MCF 10A (cell line): ENCODE data around the gene ISM1. TPM values are rescaled to one million over a fixed set of nuclear protein-coding genes. Genes with fewer than 3 reads are reported as not detected.

Experiments
- BruUV-seq: library from RNA; stranded (reverse); fragments of 400-500 nt; replicated peaks from 2 replicates; lab custom pipeline; 2021; lab: Mats Ljungman, UMichigan
- CTCF ChIA-PET: fragments of 300-600 bp; sonication (Branson Sonifier 250); formaldehyde crosslinking; extraction: SDS; loops from one replicate; lab custom pipeline; 2021; ENCODE audit warnings: antibody characterized with exemption, inconsistent platforms; lab: Yijun Ruan, JAX
- POLR2A ChIA-PET: fragments of 300-600, 350-650 bp; sonication (Branson Sonifier 250); formaldehyde crosslinking; extraction: SDS; loops from one replicate; lab custom pipeline; 2020; ENCODE audit warnings: antibody characterized with exemption, inconsistent platforms; lab: Yijun Ruan, JAX
- DNase-seq: peaks from one replicate; pipeline ENCODE4 v3.0.0-alpha.2; 2018; ENCODE audit not compliant: unreplicated experiment
- H3K27ac Mint-ChIP-seq: one replicate; pipeline ENCODE4 v1.8.0; 2022; ENCODE audit warnings: mild to moderate bottlenecking, low read depth, mixed read lengths; ENCODE audit not compliant: unreplicated experiment
- H3K27me3 Mint-ChIP-seq: one replicate; pipeline ENCODE4 v1.8.0; 2022; ENCODE audit warnings: mixed read lengths; ENCODE audit not compliant: insufficient read depth, unreplicated experiment
- H3K36me3 Mint-ChIP-seq: one replicate; pipeline ENCODE4 v1.8.0; 2022; ENCODE audit warnings: mild to moderate bottlenecking, moderate library complexity, mixed read lengths; ENCODE audit not compliant: insufficient read depth, unreplicated experiment
- H3K4me1 Mint-ChIP-seq: one replicate; pipeline ENCODE4 v1.8.0; 2022; ENCODE audit warnings: mixed read lengths; ENCODE audit not compliant: insufficient read depth, unreplicated experiment
- H3K4me3 Mint-ChIP-seq: one replicate; pipeline ENCODE4 v1.8.0; 2022; ENCODE audit warnings: mild to moderate bottlenecking, moderate library complexity, mixed read lengths; ENCODE audit not compliant: unreplicated experiment
- H3K9me3 Mint-ChIP-seq: one replicate; pipeline ENCODE4 v1.8.0; 2022; ENCODE audit warnings: mixed read lengths; ENCODE audit not compliant: unreplicated experiment
- CTCF ChIP-seq: fragments of 200-600 bp; IDR thresholded peaks from one replicate; pipeline ENCODE4 v1.8.0; 2022; ENCODE audit warnings: antibody characterized with exemption, mild to moderate bottlenecking; ENCODE audit not compliant: unreplicated experiment
- intact Hi-C: fragments of 100-400 bp; cut with micrococcal nuclease; formaldehyde crosslinking; loops from 2 replicates; pipeline ENCODE4 v1.14.1; 2022
- total RNA-seq: library from RNA; stranded (reverse); gene quantifications from 2 replicates; pipeline ENCODE4 v1.2.3, GENCODE V29; 2022

ISM1 gene
- total RNA-seq, 1 experiment from 2014 or later, result 1.0 TPM

- no peaks in the 10 kb centered on the region for H3K9me3 Mint-ChIP-seq
- ChIA-PET POLR2A (no interaction called here), CTCF (interaction anchor here (0.6 to 5.7 kb wide), 8 partner anchors 10 to 394 kb away, joined by 3 to 32 read pairs (median 3); no protein-coding TSS in a partner anchor)
- TF ChIP-seq CTCF, result no peak
- H3K36me3 Mint-ChIP-seq, result no peaks in the 10 kb centered on the region
- no peaks in the 10 kb centered on the region for H3K4me1 Mint-ChIP-seq
- H3K27ac Mint-ChIP-seq, result no peak overlapping the region
- intact Hi-C loops, result no loop called here
- H3K4me3 Mint-ChIP-seq, result no peak overlapping the region
- BruUV-seq, result no TSS peak
- no peak for DNase-seq
- no peaks in the 10 kb centered on the region for H3K27me3 Mint-ChIP-seq
These were observed 99.6 kb downstream of the ISM1 start for GRCh38 chr20:13320702-13321101.

- no peaks in the 10 kb centered on the region for H3K4me1 Mint-ChIP-seq
- intact Hi-C loops, result no loop called here
- no TSS peak for BruUV-seq
- no peak overlapping the region for H3K4me3 Mint-ChIP-seq
- ChIA-PET POLR2A (no interaction called here), CTCF (interaction anchor here (0.6 to 5.7 kb wide), 6 partner anchors 9 to 339 kb away, joined by 3 to 58 read pairs (median 4); no protein-coding TSS in a partner anchor)
- H3K27ac Mint-ChIP-seq, result no peak overlapping the region
- H3K27me3 Mint-ChIP-seq, result no peaks in the 10 kb centered on the region
- H3K36me3 Mint-ChIP-seq, result no peaks in the 10 kb centered on the region
- no peaks in the 10 kb centered on the region for H3K9me3 Mint-ChIP-seq
- no peak for DNase-seq
- no peak for TF ChIP-seq CTCF
These were observed 100.3 kb downstream of the ISM1 start for GRCh38 chr20:13321416-13321815.

- Mint-ChIP-seq H3K27me3 (no peaks in the 10 kb centered on the region), H3K4me3 (no peak overlapping the region), H3K36me3 (no peaks in the 10 kb centered on the region), H3K9me3 (no peaks in the 10 kb centered on the region), H3K27ac (no peak overlapping the region), H3K4me1 (no peaks in the 10 kb centered on the region)
- ChIA-PET POLR2A (interaction anchor here (0.5 kb wide), 1 partner anchor 203 kb away, joined by 3 read pairs; no protein-coding TSS in a partner anchor), CTCF (interaction anchor here (0.7 to 5.7 kb wide), 4 partner anchors 8 to 225 kb away, joined by 3 to 58 read pairs (median 18); no protein-coding TSS in a partner anchor)
- intact Hi-C loops, result no loop called here
- no TSS peak for BruUV-seq
- no peak for TF ChIP-seq CTCF
- DNase-seq, result no peak
These were observed 101.1 kb downstream of the ISM1 start for GRCh38 chr20:13322198-13322597.

- BruUV-seq, result no TSS peak
- TF ChIP-seq CTCF, result no peak
- intact Hi-C loops, result no loop called here
- Mint-ChIP-seq H3K4me1 (no peaks in the 10 kb centered on the region), H3K27me3 (no peaks in the 10 kb centered on the region), H3K36me3 (no peaks in the 10 kb centered on the region), H3K9me3 (no peaks in the 10 kb centered on the region), H3K27ac (no peak overlapping the region), H3K4me3 (no peak overlapping the region)
- ChIA-PET CTCF (interaction anchor here (0.6 to 5.7 kb wide), 4 partner anchors 20 to 449 kb away, joined by 3 to 58 read pairs (median 18); no protein-coding TSS in a partner anchor), POLR2A (interaction anchor here (0.5 to 0.7 kb wide), 2 partner anchors 167 to 204 kb away, joined by 3 read pairs; no protein-coding TSS in a partner anchor)
- no peak for DNase-seq
These were observed 101.5 kb downstream of the ISM1 start for GRCh38 chr20:13322621-13323020.
